ENCODE data around the gene MELTF.

MELTF gene

GRCh38 chr3:196967412-196968232, 62.0 kb downstream of the MELTF start:
- DNase-seq, result no peak

GRCh38 chr3:196966526-196967401, 62.9 kb downstream of the MELTF start:
- no peak for DNase-seq

GRCh38 chr3:196965804-196966173, 63.8 kb downstream of the MELTF start:
- no peak for DNase-seq

- DNase-seq, result no peak
These were observed 64.4 kb downstream of the MELTF start for GRCh38 chr3:196965112-196965803.

- DNase-seq, result no peak
These were observed 66.0 kb downstream of the MELTF start for GRCh38 chr3:196963631-196963953.

GRCh38 chr3:196962930-196963630, 66.5 kb downstream of the MELTF start:
- DNase-seq, result no peak

GRCh38 chr3:196962108-196962929, 67.3 kb downstream of the MELTF start:
- peak; percentile 99 for DNase-seq

GRCh38 chr3:196954832-196955231, 74.8 kb downstream of the MELTF start:
- DNase-seq, result no peak

Data from NCI-H82 (cell line).